ENCODE measurements around the gene MIF4GD. TPM values are rescaled to one million over a fixed set of nuclear protein-coding genes. Genes with fewer than 3 reads are reported as not detected.
A peak's percentile ranks its signal among the peaks of the same experiment; 100 is the strongest.

Gene MIF4GD
- total and polyA plus RNA-seq, 10 of the 15 experiments (the other 5 are each of a cell fraction or from before 2014, with no cell fraction given), result 22.8 to 96.2 (median 60.1) TPM

GRCh38 chr17:75240394-75241142 lies 30.5 kb downstream of the MIF4GD start:
- H3K27ac ChIP-seq (ENCODE audit: control insufficient read depth, insufficient read depth), result no peak overlapping the region
- peaks cover 43% of the 10 kb centered on the region for H3K4me1 ChIP-seq (ENCODE audit: control insufficient read depth, insufficient read depth, low read length)
- ChIA-PET RAD21 (ENCODE audit: unreplicated experiment) (interaction anchor here (0.7 to 1.6 kb wide), 8 partner anchors 20 to 279 kb away, joined by 3 to 9 read pairs (median 4); partner anchors contain the start of genes MIF4GD and NUP85), SMC1A (ENCODE audit: uncharacterized antibody, unreplicated experiment) (interaction anchor here (1.0 to 2.3 kb wide), 5 partner anchors 10 to 55 kb away, joined by 3 to 10 read pairs (median 6); partner anchors contain the start of genes GGA3, MIF4GD and MRPS7), POLR2A (interaction anchor here (0.6 to 0.9 kb wide), 2 partner anchors 22 to 134 kb away, joined by 3 to 4 read pairs; no protein-coding TSS in a partner anchor), CTCF (interaction anchor here (0.5 to 4.3 kb wide), 21 partner anchors 9 to 784 kb away, joined by 3 to 34 read pairs (median 4); partner anchors contain the start of genes GGA3, MIF4GD, MRPS7 and NUP85)
- H3K9me3 ChIP-seq (replicated peaks; ENCODE audit: control insufficient read depth, insufficient read depth, low read length), result no peaks in the 10 kb centered on the region
- DNase-seq (ENCODE audit: low read depth, low spot score) (no peak), FAIRE-seq (no peak), ATAC-seq (peak; percentile 67)
- peaks cover 60 to 65% of the 10 kb centered on the region in 2 experiments for H3K36me3 ChIP-seq (ENCODE audit: control insufficient read depth in 2 of 2, insufficient read depth in 2 of 2, low read length in 1 of 2)
- no peak overlapping the region for H3K4me2 ChIP-seq (ENCODE audit: control insufficient read depth, insufficient read depth)
- no peak overlapping the region for H3K4me3 ChIP-seq
- no peaks in the 10 kb centered on the region; the same call in 1 of the 2 replicates for H4K20me1 ChIP-seq (ENCODE audit: control insufficient read depth, insufficient read depth)
- in situ Hi-C loops (cut with MboI) (no loop called here), intact Hi-C loops (cut with micrococcal nuclease; ENCODE audit: unreplicated experiment) (loop anchor here (1.0 kb wide), 1 partner anchor 172 kb away; no protein-coding TSS in a partner anchor)
- no peak overlapping the region for H2AFZ ChIP-seq (ENCODE audit: control insufficient read depth, low read depth, low read length)
- no peaks in the 10 kb centered on the region for H3K27me3 ChIP-seq (replicated peaks in 1 of 2; ENCODE audit: control insufficient read depth in 2 of 2, insufficient read depth in 2 of 2, low read length in 1 of 2)
- H3K79me2 ChIP-seq (ENCODE audit: control insufficient read depth, insufficient read depth, low read length), result no peaks in the 10 kb centered on the region; the same call in 1 of the 2 replicates
- BruUV-seq (replicated peaks), result no TSS peak
- 80% methylated on average over 23 of the region's 23 CpGs for WGBS (ENCODE audit: insufficient coverage, insufficient replicate concordance, low lambda C conversion rate, missing lambda C conversion rate)
- H3K9ac ChIP-seq (ENCODE audit: control insufficient read depth, insufficient read depth, low read length), result no peak overlapping the region
- TF ChIP-seq EZH2 (IDR thresholded peaks at IDR 0.05; ENCODE audit: borderline replicate concordance, control insufficient read depth, low read depth, low read length) (no peak), SMC3 (IDR thresholded peaks at IDR 0.05; ENCODE audit: borderline replicate concordance, low read length) (peak; percentile 29; the same call in 1 of the 2 replicates), ZNF274 (IDR thresholded peaks at IDR 0.05; ENCODE audit: insufficient read depth, insufficient read length) (no peak), SMAD5 (IDR thresholded peaks at IDR 0.05; ENCODE audit: low read depth) (no peak), POU2F2 (IDR thresholded peaks at IDR 0.05; ENCODE audit: borderline replicate concordance, low read depth, low read length) (no peak), POLR2A (IDR thresholded peaks at IDR 0.05; ENCODE audit: low read depth, low read length) (peak; percentile 11; the same call in 1 of the 2 replicates), E4F1 (IDR thresholded peaks at IDR 0.05; ENCODE audit: borderline replicate concordance, partially characterized antibody) (no peak), ASH2L (IDR thresholded peaks at IDR 0.05; ENCODE audit: borderline replicate concordance, low read depth) (no peak), NFXL1 (IDR thresholded peaks at IDR 0.05; ENCODE audit: borderline replicate concordance) (no peak), SP1 (IDR thresholded peaks at IDR 0.05; ENCODE audit: low read depth, low read length) (no peak), ZNF687 (IDR thresholded peaks at IDR 0.05) (no peak), TARDBP (IDR thresholded peaks at IDR 0.05; ENCODE audit: borderline replicate concordance) (no peak)
- TF ChIP-seq, protein P1, sequence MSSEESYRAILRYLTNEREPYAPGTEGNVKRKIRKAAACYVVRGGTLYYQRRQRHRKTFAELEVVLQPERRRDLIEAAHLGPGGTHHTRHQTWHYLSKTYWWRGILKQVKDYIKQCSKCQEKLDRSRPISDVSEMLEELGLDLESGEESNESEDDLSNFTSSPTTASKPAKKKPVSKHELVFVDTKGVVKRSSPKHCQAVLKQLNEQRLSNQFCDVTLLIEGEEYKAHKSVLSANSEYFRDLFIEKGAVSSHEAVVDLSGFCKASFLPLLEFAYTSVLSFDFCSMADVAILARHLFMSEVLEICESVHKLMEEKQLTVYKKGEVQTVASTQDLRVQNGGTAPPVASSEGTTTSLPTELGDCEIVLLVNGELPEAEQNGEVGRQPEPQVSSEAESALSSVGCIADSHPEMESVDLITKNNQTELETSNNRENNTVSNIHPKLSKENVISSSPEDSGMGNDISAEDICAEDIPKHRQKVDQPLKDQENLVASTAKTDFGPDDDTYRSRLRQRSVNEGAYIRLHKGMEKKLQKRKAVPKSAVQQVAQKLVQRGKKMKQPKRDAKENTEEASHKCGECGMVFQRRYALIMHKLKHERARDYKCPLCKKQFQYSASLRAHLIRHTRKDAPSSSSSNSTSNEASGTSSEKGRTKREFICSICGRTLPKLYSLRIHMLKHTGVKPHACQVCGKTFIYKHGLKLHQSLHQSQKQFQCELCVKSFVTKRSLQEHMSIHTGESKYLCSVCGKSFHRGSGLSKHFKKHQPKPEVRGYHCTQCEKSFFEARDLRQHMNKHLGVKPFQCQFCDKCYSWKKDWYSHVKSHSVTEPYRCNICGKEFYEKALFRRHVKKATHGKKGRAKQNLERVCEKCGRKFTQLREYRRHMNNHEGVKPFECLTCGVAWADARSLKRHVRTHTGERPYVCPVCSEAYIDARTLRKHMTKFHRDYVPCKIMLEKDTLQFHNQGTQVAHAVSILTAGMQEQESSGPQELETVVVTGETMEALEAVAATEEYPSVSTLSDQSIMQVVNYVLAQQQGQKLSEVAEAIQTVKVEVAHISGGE (CRISPR knock-in tag; IDR thresholded peaks at IDR 0.05), result no peak
